Measurements from ENCODE around the gene NEUROD6. TPM values are rescaled to one million over a fixed set of nuclear protein-coding genes. Genes with fewer than 3 reads are reported as not detected.

Gene NEUROD6
- total RNA-seq, result not detected in 2 replicates

GRCh38 chr7:31340603-31341002 lies at the start of gene NEUROD6:
NEUROD6 (minus strand) TSS chr7:31340726; CDS start chr7:31339268, 1,458 bp downstream.

Other genes starting within 250 kb of the NEUROD6 start
- not detected in 2 replicates for gene ITPRID1, start 173.4 kb upstream of the NEUROD6 start, total RNA-seq